Upper lobe of left lung (tissue), 6 donors: ENCODE measurements around the gene WBP1L. TPM values are rescaled to one million over a fixed set of nuclear protein-coding genes. Genes with fewer than 3 reads are reported as not detected.
"Not testable (repeated sequence)": the region's sequence is repeated elsewhere in the genome, so short reads cannot be mapped to it uniquely, and the experiment has no call there.

Source experiments
- ATAC-seq, 2 donors: fragments of 200-7000 bp; cut with Tn5 transposase; one replicate each; pipeline ENCODE4 v1.9.1; 2022; ENCODE audit warnings: mild to moderate bottlenecking in 2 of 2, moderate library complexity in 2 of 2; ENCODE audit not compliant: low FRiP score in 2 of 2
- DNase-seq, 2 donors: peaks; one replicate each; pipeline ENCODE4 v3.0.0-alpha.2; 2019 to 2020
- H3K27ac ChIP-seq, 4 donors: fragments of 200-600 bp; sonication (generic); one replicate each; pipeline ENCODE4 v1.5.1; 2016 to 2019
- H3K27me3 ChIP-seq, 4 donors: fragments of 200-600 bp; sonication (generic); one replicate each; pipeline ENCODE4 v1.5.1; 2017 to 2019
- H3K36me3 ChIP-seq, 4 donors: fragments of 200-600 bp; sonication (generic); one replicate each; pipeline ENCODE4 v1.5.1; 2016 to 2019
- H3K4me1 ChIP-seq, 4 donors: fragments of 200-600 bp; sonication (generic); one replicate each; pipeline ENCODE4 v1.5.1; 2018 to 2019
- H3K4me3 ChIP-seq, 4 donors: fragments of 200-600 bp; sonication (generic); one replicate each; pipeline ENCODE4 v1.5.1; 2017 to 2019; ENCODE audit warnings: mild to moderate bottlenecking in 2 of 4, moderate library complexity in 1 of 4
- H3K9me3 ChIP-seq, 4 donors: fragments of 200-600 bp; sonication (generic); one replicate each; pipeline ENCODE4 v1.5.1; 2018 to 2019
- EP300 ChIP-seq, 4 donors: sonication (generic); formaldehyde crosslinking; IDR thresholded peaks; one replicate each; pipeline ENCODE4 v1.5.1; 2017; ENCODE audit warnings: antibody characterized with exemption in 4 of 4, control low read depth in 2 of 4
- POLR2A ChIP-seq, 4 donors: fragments of 450-650 bp; IDR thresholded peaks; one replicate each; pipeline ENCODE4 v1.5.1; 2016 to 2017; ENCODE audit warnings: antibody characterized with exemption in 4 of 4, mild to moderate bottlenecking in 2 of 4
- POLR2AphosphoS5 ChIP-seq, 2 donors: sonication (generic); formaldehyde crosslinking; IDR thresholded peaks; one replicate each; pipeline ENCODE4 v1.5.1; 2017; ENCODE audit warnings: antibody characterized with exemption in 2 of 2
- WGBS, 2 donors: methylation state at CpG; one replicate each; pipeline ENCODE4 v1.1.5; 2017 to 2018; 5-methylcytosine and 5-hydroxymethylcytosine counted together
- total RNA-seq, 6 donors: library from RNA; depleted of rRNA in 4 of 6; stranded (reverse); fragments of >200 nt in 4 of 6; gene quantifications; one replicate each; pipeline versions ENCODE4 v1.1.0 to v1.2.1, GENCODE V29; 2016 to 2021
- TF ChIP-seq, protein P1 (sequence below), 6 experiments: fragments of 450-650 bp in 4 of 6; fragments of 200-600 bp in 2 of 6; sonication (generic) in 2 of 6; IDR thresholded peaks; one replicate each; pipeline ENCODE4 v1.5.1; 2016 to 2019; ENCODE audit warnings: antibody characterized with exemption in 6 of 6
- donor health status: DM: no; HTN: no; CAD: no; lungs with moderate emphysema.
- donor health status: DM: no; HTN: yes; CAD: no; lungs with severe emphysema.

WBP1L gene
- total RNA-seq, 6 donors from 2014 or later: 41.7 to 76.6 (median 54.7) TPM

DNA sequence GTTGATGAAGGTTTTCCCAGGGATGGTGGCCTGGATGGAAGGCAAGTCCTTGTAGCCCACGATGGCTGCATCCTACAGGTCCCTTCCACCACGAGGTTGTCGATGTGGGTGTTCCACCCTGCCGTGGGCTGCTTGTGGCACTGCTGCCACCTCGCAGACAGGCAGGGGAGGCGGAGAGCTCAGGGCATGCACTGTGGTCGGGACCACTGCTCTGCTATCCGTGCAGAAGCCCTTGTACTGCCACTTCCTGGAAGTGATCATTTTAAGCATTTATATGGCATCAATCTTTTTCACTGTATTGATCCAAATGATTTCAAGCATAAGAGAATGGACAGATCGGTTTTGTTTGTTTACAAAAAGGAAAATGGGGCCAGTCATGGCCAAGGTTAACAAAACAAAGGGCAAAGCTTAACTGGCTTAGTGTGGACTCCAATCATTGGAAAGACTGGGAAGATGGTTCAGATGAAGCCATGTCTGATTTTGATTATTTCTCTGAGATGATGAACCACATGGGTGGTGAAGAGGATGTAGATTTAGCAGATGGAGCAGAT is 101.7 kb downstream of the WBP1L start:
- Histone ChIP-seq H3K9me3 (no peaks in the 10 kb centered on the region), H3K4me1 (peaks cover 0 to 10% (median 3%) of the 10 kb centered on the region in 4 donors), H3K4me3 (no peak overlapping the region), H3K36me3 (no peaks in the 10 kb centered on the region), H3K27ac (no peak overlapping the region), H3K27me3 (no peaks in the 10 kb centered on the region)
- TF ChIP-seq EP300 (IDR thresholded peaks at IDR 0.05): no peak
- DNase-seq (peak in 1 of 2 donors; percentile 39), ATAC-seq (no peak)
- 83 to 84% methylated on average over 5 to 9 of the region's 9 CpGs for WGBS, 2 donors

GRCh38 chr10:102850025-102850518 is 106.3 kb downstream of the WBP1L start:
- no peak for TF ChIP-seq POLR2AphosphoS5 (IDR thresholded peaks at IDR 0.05)
- TF ChIP-seq POLR2A (IDR thresholded peaks at IDR 0.05): no peak
- TF ChIP-seq, protein P1, sequence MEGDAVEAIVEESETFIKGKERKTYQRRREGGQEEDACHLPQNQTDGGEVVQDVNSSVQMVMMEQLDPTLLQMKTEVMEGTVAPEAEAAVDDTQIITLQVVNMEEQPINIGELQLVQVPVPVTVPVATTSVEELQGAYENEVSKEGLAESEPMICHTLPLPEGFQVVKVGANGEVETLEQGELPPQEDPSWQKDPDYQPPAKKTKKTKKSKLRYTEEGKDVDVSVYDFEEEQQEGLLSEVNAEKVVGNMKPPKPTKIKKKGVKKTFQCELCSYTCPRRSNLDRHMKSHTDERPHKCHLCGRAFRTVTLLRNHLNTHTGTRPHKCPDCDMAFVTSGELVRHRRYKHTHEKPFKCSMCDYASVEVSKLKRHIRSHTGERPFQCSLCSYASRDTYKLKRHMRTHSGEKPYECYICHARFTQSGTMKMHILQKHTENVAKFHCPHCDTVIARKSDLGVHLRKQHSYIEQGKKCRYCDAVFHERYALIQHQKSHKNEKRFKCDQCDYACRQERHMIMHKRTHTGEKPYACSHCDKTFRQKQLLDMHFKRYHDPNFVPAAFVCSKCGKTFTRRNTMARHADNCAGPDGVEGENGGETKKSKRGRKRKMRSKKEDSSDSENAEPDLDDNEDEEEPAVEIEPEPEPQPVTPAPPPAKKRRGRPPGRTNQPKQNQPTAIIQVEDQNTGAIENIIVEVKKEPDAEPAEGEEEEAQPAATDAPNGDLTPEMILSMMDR (IDR thresholded peaks at IDR 0.05): no peak
- TF ChIP-seq EP300 (IDR thresholded peaks at IDR 0.05): no peak
- no peak for ATAC-seq
- no peak overlapping the region for H3K4me3 ChIP-seq

GRCh38 chr10:102853237-102853636 is 109.5 kb downstream of the WBP1L start:
- not testable (repeated sequence) for H3K27ac ChIP-seq, H3K36me3 ChIP-seq, DNase-seq, H3K27me3 ChIP-seq, ATAC-seq, H3K9me3 ChIP-seq
- H3K4me1 ChIP-seq: peaks cover 13 to 25% (median 16%) of the 10 kb centered on the region in 4 donors
- peak overlapping the region in 1 of 4 donors; percentile 78 for H3K4me3 ChIP-seq
- 93 to 99% methylated on average over 7 of the region's 7 CpGs for WGBS, 2 donors

More at GRCh38 chr10:102850025-102850518, 106.3 kb downstream of the WBP1L start:
- DNase-seq: peak in 1 of 2 donors; percentile 72
- no peaks in the 10 kb centered on the region for H3K27me3 ChIP-seq
- H3K27ac ChIP-seq: no peak overlapping the region
- H3K36me3 ChIP-seq: no peaks in the 10 kb centered on the region
- WGBS, 2 donors: 68 to 76% methylated on average over 8 to 9 of the region's 9 CpGs
- peaks cover 3 to 7% (median 6%) of the 10 kb centered on the region in 4 donors for H3K4me1 ChIP-seq
- no peaks in the 10 kb centered on the region for H3K9me3 ChIP-seq

DNA sequence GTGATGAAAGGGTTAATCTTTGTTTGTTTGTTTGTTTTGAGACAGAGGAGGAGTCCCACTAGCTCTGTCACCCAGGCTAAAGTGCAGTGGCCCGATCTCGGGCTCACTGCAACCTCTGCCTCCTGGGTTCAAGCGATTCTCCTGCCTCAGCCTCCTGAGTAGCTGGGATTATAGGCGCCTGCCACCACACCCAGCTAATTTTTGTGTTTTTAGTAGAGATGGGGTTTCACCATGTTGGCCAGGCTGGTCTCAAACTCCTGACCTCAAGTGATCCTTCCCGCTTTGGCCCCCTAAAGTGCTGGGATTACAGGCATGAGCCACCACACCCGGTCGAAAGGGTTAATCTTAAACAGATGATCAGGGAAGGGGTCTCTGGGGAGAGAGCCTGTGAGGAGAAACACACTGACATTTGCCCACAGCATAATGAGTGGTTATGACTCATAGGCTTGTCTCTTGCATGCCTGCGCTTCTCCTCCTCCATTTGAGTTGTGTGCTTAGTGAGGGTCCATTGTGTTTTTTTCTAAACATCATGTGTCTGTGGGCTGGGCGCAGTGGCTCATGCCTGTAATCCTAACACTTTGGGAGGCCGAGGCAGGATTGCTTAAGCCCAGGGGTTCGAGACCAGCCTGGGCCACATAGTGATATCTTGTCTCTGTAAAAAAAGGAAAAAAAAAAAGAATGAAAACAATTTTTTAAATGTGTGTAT is 112.1 kb downstream of the WBP1L start:
- 84 to 86% methylated on average over 10 to 11 of the region's 11 CpGs for WGBS, 2 donors
- DNase-seq, H3K4me3 ChIP-seq, H3K9me3 ChIP-seq, H3K36me3 ChIP-seq, H3K27me3 ChIP-seq: not testable (repeated sequence)
- Histone ChIP-seq H3K27ac (peak overlapping the region in 1 of 4 donors; percentile 3), H3K4me1 (peaks cover 13 to 25% (median 16%) of the 10 kb centered on the region in 4 donors)
- ATAC-seq: peak in 1 of 2 donors; percentile 61

DNA sequence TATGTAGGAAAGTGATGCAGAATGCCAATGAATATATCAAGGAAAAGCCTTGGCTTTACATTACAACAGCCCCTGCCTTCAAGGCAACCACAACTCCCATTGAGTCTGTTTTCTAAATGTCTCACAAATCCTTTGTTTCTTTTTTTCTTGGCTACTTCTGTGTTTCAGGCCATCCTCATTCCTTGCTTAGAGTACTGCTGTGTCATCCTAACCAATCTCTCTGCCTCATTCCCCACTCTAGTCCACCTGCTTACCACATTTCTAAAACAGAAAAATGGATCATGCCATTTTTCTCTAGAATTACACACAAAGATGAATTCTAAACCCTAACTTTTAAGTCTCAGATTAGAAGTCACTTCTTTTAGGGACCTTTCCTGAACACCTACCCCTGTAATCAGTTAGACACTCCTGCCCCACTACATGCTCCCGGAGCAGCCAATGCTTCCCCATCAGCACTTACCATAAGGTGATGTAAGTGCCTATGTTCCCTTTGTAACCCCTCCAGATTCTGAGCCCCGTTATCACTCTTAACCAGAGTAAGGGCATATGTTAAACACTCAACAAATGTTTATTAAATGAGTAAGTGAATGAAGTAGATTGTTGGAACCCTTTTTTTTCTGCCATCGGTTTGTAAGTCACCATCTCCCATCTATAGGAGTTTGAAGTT is 113.1 kb downstream of the WBP1L start:
- Histone ChIP-seq H3K4me3 (no peak overlapping the region), H3K36me3 (peaks cover 0 to 11% (median 6%) of the 10 kb centered on the region in 4 donors), H3K4me1 (peaks cover 13 to 25% (median 16%) of the 10 kb centered on the region in 4 donors), H3K27ac (no peak overlapping the region), H3K9me3 (no peaks in the 10 kb centered on the region), H3K27me3 (no peaks in the 10 kb centered on the region)
- TF ChIP-seq, protein P1 (IDR thresholded peaks at IDR 0.05): no peak
- TF ChIP-seq POLR2A (IDR thresholded peaks at IDR 0.05): no peak
- no peak for TF ChIP-seq EP300 (IDR thresholded peaks at IDR 0.05)
- TF ChIP-seq POLR2AphosphoS5 (IDR thresholded peaks at IDR 0.05): no peak
- 74 to 75% methylated on average over 3 of the region's 3 CpGs for WGBS, 2 donors
- ATAC-seq: no peak
- DNase-seq: no peak

DNA sequence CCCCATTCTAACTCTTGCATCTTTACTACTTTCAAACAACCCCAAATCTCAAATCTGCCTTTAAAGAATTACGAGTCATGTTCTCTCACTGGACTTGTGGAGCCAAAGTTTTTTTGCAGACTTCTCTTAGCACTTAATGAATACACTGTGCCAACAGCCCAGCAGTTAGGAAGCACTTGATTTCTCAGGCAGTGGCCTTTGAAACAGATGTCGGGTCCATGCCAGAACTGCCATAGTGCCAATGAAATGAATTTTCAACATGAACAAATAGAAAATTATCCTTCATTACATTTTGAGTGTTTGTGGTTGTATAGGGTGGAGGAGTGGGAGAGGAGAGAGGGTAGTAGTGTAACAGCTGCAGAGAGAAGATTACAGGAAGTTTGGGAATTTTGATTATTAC is 116.2 kb downstream of the WBP1L start:
- ATAC-seq: no peak
- Histone ChIP-seq H3K9me3 (no peaks in the 10 kb centered on the region), H3K27ac (no peak overlapping the region), H3K4me1 (peaks cover 10 to 20% (median 12%) of the 10 kb centered on the region in 4 donors), H3K36me3 (peaks cover 8 to 33% (median 17%) of the 10 kb centered on the region in 4 donors), H3K27me3 (no peaks in the 10 kb centered on the region), H3K4me3 (no peak overlapping the region)
- WGBS, 2 donors: 63 to 67% methylated on average over 2 of the region's 2 CpGs
- no peak for DNase-seq
- no peak for TF ChIP-seq POLR2AphosphoS5 (IDR thresholded peaks at IDR 0.05)
- TF ChIP-seq POLR2A (IDR thresholded peaks at IDR 0.05): no peak
- TF ChIP-seq, protein P1 (IDR thresholded peaks at IDR 0.05): no peak
- TF ChIP-seq EP300 (IDR thresholded peaks at IDR 0.05): no peak
